ENCODE results near the gene CBFA2T3.

CBFA2T3 gene

GRCh38 chr16:88884569-88885271 lies 92.3 kb downstream of the CBFA2T3 start:
- DNase-seq = no peak

GRCh38 chr16:88883946-88884345 lies 93.1 kb downstream of the CBFA2T3 start:
- DNase-seq = no peak

- no peak for DNase-seq
Observed at GRCh38 chr16:88883117-88883895, 93.7 kb downstream of the CBFA2T3 start.

- no peak for DNase-seq
Observed at GRCh38 chr16:88882358-88883030, 94.5 kb downstream of the CBFA2T3 start.

- DNase-seq = no peak
Observed at GRCh38 chr16:88881675-88882357, 95.2 kb downstream of the CBFA2T3 start.

GRCh38 chr16:88881007-88881615 lies 95.9 kb downstream of the CBFA2T3 start:
- no peak for DNase-seq

- no peak for DNase-seq
Observed at GRCh38 chr16:88880226-88881006, 96.6 kb downstream of the CBFA2T3 start.

- no peak for DNase-seq
Observed at GRCh38 chr16:88879788-88880055, 97.3 kb downstream of the CBFA2T3 start.

GRCh38 chr16:88878967-88879787 lies 97.8 kb downstream of the CBFA2T3 start:
- DNase-seq = no peak

- no peak for DNase-seq
Observed at GRCh38 chr16:88878356-88878755, 98.7 kb downstream of the CBFA2T3 start.

- no peak for DNase-seq
Observed at GRCh38 chr16:88877564-88878289, 99.3 kb downstream of the CBFA2T3 start.

GRCh38 chr16:88876942-88877526 lies 100.0 kb downstream of the CBFA2T3 start:
- no peak for DNase-seq

GRCh38 chr16:88875703-88876234 lies 101.2 kb downstream of the CBFA2T3 start:
- DNase-seq = no peak

- DNase-seq = no peak
Observed at GRCh38 chr16:88874938-88875599, 101.9 kb downstream of the CBFA2T3 start.

GRCh38 chr16:88872650-88873331 lies 104.2 kb downstream of the CBFA2T3 start:
- DNase-seq = no peak

GRCh38 chr16:88871730-88872416 lies 105.1 kb downstream of the CBFA2T3 start:
- no peak for DNase-seq

GRCh38 chr16:88871349-88871702 lies 105.7 kb downstream of the CBFA2T3 start:
- DNase-seq = no peak
